GM12878 (cell line): ENCODE measurements around the gene ZNF423. TPM values are rescaled to one million over a fixed set of nuclear protein-coding genes. Genes with fewer than 3 reads are reported as not detected.

Source experiments
- ATAC-seq: fragments of 200-7000 bp; cut with Tn5 transposase; 3 replicates; pipeline ENCODE4 v1.9.1; 2020; ENCODE audit warnings: mild to moderate bottlenecking, moderate library complexity
- BruUV-seq: library from RNA; stranded (reverse); fragments of 400-500 nt; replicated peaks from 2 replicates; lab custom pipeline; 2021; lab: Mats Ljungman, UMichigan
- CTCF ChIA-PET: fragments of 300-600 bp; sonication (Branson Sonifier 250); formaldehyde crosslinking; extraction: SDS; loops from one replicate; lab custom pipeline; 2021; ENCODE audit warnings: inconsistent platforms; lab: Yijun Ruan, JAX
- POLR2A ChIA-PET: fragments of 350-600 bp; formaldehyde crosslinking; extraction: SDS; loops from one replicate; lab custom pipeline; 2021; ENCODE audit warnings: inconsistent platforms; lab: Charles Lee
- RAD21 ChIA-PET: fragments of 300-600 bp; sonication (Branson Sonifier 250); formaldehyde crosslinking; loops from one replicate; lab custom pipeline; 2023; ENCODE audit warnings: antibody characterized with exemption; ENCODE audit not compliant: unreplicated experiment; lab: Charles Lee
- SMC1A ChIA-PET: fragments of 300-600 bp; sonication (Branson Sonifier 250); formaldehyde crosslinking; loops from one replicate; lab custom pipeline; 2023; ENCODE audit not compliant: unreplicated experiment, uncharacterized antibody; lab: Charles Lee
- DNase-seq: peaks from one replicate; pipeline ENCODE4 v3.0.0-alpha.2; 2011; ENCODE audit warnings: low read depth, low spot score
- FAIRE-seq: peaks from 3 replicates; lab custom pipeline; 2011; peaks lifted over from hg19 to GRCh38; lab: Jason Lieb, UNC
- H2AFZ ChIP-seq: 2 replicates; pipeline ENCODE4 v1.6.0; 2011; ENCODE audit warnings: low read depth, low read length, control low read depth; ENCODE audit not compliant: control insufficient read depth
- H3K27ac ChIP-seq: 2 replicates; pipeline ENCODE4 v1.5.1; 2011; ENCODE audit warnings: control low read depth; ENCODE audit not compliant: control insufficient read depth, insufficient read depth
- H3K27me3 ChIP-seq, 2 experiments: replicated peaks in 1 of 2; 2 replicates each; pipeline versions ENCODE4 v1.6.0 to v1.6.1; 2011; ENCODE audit warnings: low read length in 1 of 2; ENCODE audit not compliant: control insufficient read depth in 2 of 2, insufficient read depth in 2 of 2
- H3K36me3 ChIP-seq, 2 experiments: 2 replicates each; pipeline ENCODE4 v1.5.1; 2011; ENCODE audit warnings: low read length in 1 of 2; ENCODE audit not compliant: control insufficient read depth in 2 of 2, insufficient read depth in 2 of 2
- H3K4me1 ChIP-seq: 2 replicates; pipeline ENCODE4 v1.6.1; 2011; ENCODE audit warnings: mild to moderate bottlenecking, low read length, moderate library complexity, mixed read lengths; ENCODE audit not compliant: control insufficient read depth, insufficient read depth
- H3K4me2 ChIP-seq: 2 replicates; pipeline ENCODE4 v1.6.0; 2011; ENCODE audit warnings: control low read depth; ENCODE audit not compliant: control insufficient read depth, insufficient read depth
- H3K4me3 ChIP-seq: fragments of 200-600 bp; sonication (generic); 2 replicates; pipeline ENCODE4 v1.5.1; 2016
- H3K79me2 ChIP-seq: 2 replicates; pipeline ENCODE4 v1.6.0; 2011; ENCODE audit warnings: low read length; ENCODE audit not compliant: control insufficient read depth, insufficient read depth
- H3K9ac ChIP-seq: 2 replicates; pipeline ENCODE4 v1.8.0; 2011; ENCODE audit warnings: low read length, control low read depth, mixed read lengths; ENCODE audit not compliant: control insufficient read depth, insufficient read depth
- H3K9me3 ChIP-seq: replicated peaks from 3 replicates; pipeline ENCODE4 v1.5.1; 2011; ENCODE audit warnings: mild to moderate bottlenecking, low read length; ENCODE audit not compliant: control insufficient read depth, insufficient read depth
- H4K20me1 ChIP-seq: 2 replicates; pipeline ENCODE4 v1.6.0; 2011; ENCODE audit not compliant: control insufficient read depth, insufficient read depth
- ATF7 ChIP-seq: fragments of 450-650 bp; IDR thresholded peaks from 2 replicates; pipeline ENCODE4 v1.6.1; 2016; ENCODE audit warnings: low read depth, mild to moderate bottlenecking
- CREB1 ChIP-seq: IDR thresholded peaks from 2 replicates; pipeline ENCODE4 v1.6.1; 2012; ENCODE audit warnings: low read depth, mild to moderate bottlenecking, inconsistent platforms
- NFYB ChIP-seq: IDR thresholded peaks from 2 replicates; pipeline ENCODE4 v1.6.1; 2011; ENCODE audit warnings: low read depth, mild to moderate bottlenecking, low read length, improper control_type of control experiment, moderate library complexity; ENCODE audit not compliant: insufficient read depth
- WRNIP1 ChIP-seq: IDR thresholded peaks from 2 replicates; pipeline ENCODE4 v1.6.1; 2011; ENCODE audit warnings: low read depth, low read length, improper control_type of control experiment, borderline replicate concordance
- ZNF207 ChIP-seq: fragments of 450-650 bp; IDR thresholded peaks from 2 replicates; pipeline ENCODE4 v1.6.1; 2014; ENCODE audit warnings: antibody characterized with exemption, mild to moderate bottlenecking, borderline replicate concordance
- ZNF384 ChIP-seq: IDR thresholded peaks from 2 replicates; pipeline ENCODE4 v1.6.1; 2012; ENCODE audit warnings: low read depth, mild to moderate bottlenecking, low read length, improper control_type of control experiment, borderline replicate concordance
- WGBS: methylation state at CpG from one replicate; pipeline ENCODE4 v1.1.6; 2016; ENCODE audit warnings: low lambda C conversion rate; ENCODE audit not compliant: insufficient replicate concordance, insufficient coverage; ENCODE audit errors: missing lambda C conversion rate; 5-methylcytosine and 5-hydroxymethylcytosine counted together
- in situ Hi-C: fragments of 300-500 bp; cut with MboI; formaldehyde crosslinking; loops from 9 replicates; pipeline ENCODE4 v1.14.3; 2018; ENCODE audit warnings: mixed read lengths
- intact Hi-C: fragments of 100-400 bp; cut with micrococcal nuclease; formaldehyde crosslinking; loops from one replicate; pipeline ENCODE4 v1.14.2; 2022; ENCODE audit not compliant: unreplicated experiment
- polyA plus RNA-seq, 11 experiments: library from polyadenylated mRNA; depleted of rRNA in 4 of 11; unstranded in 6 of 11; stranded (reverse) in 5 of 11; fragments of >200 nt; fragmentation: Nextera tagmentation in 4 of 11; fragmentation: Illumina TruSeq in 1 of 11; extraction: Ambion mirVana in 4 of 11; extraction: Trizol in 1 of 11; gene quantifications; 1 replicate in 1 of 11; 2 replicates in 10 of 11; pipeline versions ENCODE4 v1.2.1 to v1.2.3, GENCODE V29; 2011 to 2016; ENCODE audit warnings: inconsistent platforms in 2 of 11, missing spikeins in 2 of 11, low read depth in 1 of 11
- total RNA-seq, 4 experiments: library from RNA; depleted of rRNA in 3 of 4; stranded (reverse); fragments of >200 nt in 3 of 4; fragmentation: Illumina TruSeq in 1 of 4; extraction: Trizol in 1 of 4; gene quantifications; 2 replicates each; pipeline versions ENCODE4 v1.2.1 to v1.2.3, GENCODE V29; 2013 to 2021
- TF ChIP-seq, protein P1 (sequence below): IDR thresholded peaks from 2 replicates; pipeline ENCODE4 v1.6.1; 2012; ENCODE audit warnings: mild to moderate bottlenecking, low read depth, low read length
- TF ChIP-seq, protein P2 (sequence below): fragments of 450-650 bp; IDR thresholded peaks from 2 replicates; pipeline ENCODE4 v1.6.1; 2017; ENCODE audit warnings: low read depth, mild to moderate bottlenecking, moderate library complexity
- TF ChIP-seq, protein P3 (sequence below): fragments of 450-650 bp; formaldehyde crosslinking; IDR thresholded peaks from 2 replicates; pipeline ENCODE4 v1.4.0; 2022; ENCODE audit warnings: mild to moderate bottlenecking, moderate library complexity

ZNF423 gene
- total and polyA plus RNA-seq, 10 of the 15 experiments (the other 5 are each of a cell fraction or from before 2014, with no cell fraction given), result 0.03 to 0.64 (median 0.10) TPM

DNA sequence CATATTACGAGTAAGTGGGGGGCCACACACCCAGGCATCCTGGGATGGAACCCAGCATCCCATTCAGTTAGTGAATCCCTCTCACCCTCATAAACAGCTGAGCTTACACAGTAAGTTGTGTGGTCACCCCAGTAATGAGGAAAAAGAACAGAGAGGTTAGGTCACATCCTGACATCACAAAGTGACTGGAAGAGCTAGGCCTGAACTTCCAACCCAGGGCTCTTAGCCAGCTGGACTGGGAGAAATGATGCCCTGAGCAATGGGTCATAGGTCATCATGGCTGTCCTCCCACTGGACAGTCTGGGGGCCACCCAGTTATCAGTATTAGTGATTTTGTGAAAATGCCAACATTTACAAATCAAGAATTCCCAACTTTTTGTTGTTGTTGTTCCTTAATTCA is 205.3 kb downstream of the ZNF423 start:
- intact Hi-C loops, result no loop called here
- POLR2A ChIA-PET, result no interaction called here
- DNase-seq, result no peak
- TF ChIP-seq, protein P1, sequence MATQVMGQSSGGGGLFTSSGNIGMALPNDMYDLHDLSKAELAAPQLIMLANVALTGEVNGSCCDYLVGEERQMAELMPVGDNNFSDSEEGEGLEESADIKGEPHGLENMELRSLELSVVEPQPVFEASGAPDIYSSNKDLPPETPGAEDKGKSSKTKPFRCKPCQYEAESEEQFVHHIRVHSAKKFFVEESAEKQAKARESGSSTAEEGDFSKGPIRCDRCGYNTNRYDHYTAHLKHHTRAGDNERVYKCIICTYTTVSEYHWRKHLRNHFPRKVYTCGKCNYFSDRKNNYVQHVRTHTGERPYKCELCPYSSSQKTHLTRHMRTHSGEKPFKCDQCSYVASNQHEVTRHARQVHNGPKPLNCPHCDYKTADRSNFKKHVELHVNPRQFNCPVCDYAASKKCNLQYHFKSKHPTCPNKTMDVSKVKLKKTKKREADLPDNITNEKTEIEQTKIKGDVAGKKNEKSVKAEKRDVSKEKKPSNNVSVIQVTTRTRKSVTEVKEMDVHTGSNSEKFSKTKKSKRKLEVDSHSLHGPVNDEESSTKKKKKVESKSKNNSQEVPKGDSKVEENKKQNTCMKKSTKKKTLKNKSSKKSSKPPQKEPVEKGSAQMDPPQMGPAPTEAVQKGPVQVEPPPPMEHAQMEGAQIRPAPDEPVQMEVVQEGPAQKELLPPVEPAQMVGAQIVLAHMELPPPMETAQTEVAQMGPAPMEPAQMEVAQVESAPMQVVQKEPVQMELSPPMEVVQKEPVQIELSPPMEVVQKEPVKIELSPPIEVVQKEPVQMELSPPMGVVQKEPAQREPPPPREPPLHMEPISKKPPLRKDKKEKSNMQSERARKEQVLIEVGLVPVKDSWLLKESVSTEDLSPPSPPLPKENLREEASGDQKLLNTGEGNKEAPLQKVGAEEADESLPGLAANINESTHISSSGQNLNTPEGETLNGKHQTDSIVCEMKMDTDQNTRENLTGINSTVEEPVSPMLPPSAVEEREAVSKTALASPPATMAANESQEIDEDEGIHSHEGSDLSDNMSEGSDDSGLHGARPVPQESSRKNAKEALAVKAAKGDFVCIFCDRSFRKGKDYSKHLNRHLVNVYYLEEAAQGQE, result no peak
- no peak for TF ChIP-seq ZNF384
- TF ChIP-seq, protein P2, sequence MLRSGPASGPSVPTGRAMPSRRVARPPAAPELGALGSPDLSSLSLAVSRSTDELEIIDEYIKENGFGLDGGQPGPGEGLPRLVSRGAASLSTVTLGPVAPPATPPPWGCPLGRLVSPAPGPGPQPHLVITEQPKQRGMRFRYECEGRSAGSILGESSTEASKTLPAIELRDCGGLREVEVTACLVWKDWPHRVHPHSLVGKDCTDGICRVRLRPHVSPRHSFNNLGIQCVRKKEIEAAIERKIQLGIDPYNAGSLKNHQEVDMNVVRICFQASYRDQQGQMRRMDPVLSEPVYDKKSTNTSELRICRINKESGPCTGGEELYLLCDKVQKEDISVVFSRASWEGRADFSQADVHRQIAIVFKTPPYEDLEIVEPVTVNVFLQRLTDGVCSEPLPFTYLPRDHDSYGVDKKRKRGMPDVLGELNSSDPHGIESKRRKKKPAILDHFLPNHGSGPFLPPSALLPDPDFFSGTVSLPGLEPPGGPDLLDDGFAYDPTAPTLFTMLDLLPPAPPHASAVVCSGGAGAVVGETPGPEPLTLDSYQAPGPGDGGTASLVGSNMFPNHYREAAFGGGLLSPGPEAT, result no peak
- TF ChIP-seq CREB1, result no peak
- TF ChIP-seq, protein P3, sequence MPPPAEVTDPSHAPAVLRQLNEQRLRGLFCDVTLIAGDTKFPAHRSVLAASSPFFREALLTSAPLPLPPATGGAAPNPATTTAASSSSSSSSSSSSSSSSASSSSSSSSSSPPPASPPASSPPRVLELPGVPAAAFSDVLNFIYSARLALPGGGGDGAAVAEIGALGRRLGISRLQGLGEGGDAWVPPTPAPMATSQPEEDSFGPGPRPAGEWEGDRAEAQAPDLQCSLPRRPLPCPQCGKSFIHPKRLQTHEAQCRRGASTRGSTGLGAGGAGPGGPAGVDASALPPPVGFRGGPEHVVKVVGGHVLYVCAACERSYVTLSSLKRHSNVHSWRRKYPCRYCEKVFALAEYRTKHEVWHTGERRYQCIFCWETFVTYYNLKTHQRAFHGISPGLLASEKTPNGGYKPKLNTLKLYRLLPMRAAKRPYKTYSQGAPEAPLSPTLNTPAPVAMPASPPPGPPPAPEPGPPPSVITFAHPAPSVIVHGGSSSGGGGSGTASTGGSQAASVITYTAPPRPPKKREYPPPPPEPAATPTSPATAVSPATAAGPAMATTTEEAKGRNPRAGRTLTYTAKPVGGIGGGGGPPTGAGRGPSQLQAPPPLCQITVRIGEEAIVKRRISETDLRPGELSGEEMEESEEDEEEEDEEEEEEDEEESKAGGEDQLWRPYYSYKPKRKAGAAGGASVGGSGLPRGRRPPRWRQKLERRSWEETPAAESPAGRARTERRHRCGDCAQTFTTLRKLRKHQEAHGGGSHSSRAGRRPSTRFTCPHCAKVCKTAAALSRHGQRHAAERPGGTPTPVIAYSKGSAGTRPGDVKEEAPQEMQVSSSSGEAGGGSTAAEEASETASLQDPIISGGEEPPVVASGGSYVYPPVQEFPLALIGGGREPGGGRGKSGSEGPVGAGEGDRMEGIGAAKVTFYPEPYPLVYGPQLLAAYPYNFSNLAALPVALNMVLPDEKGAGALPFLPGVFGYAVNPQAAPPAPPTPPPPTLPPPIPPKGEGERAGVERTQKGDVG (CRISPR knock-in tag), result no peak
- TF ChIP-seq ATF7, result no peak
- TF ChIP-seq ZNF207, result no peak
- no peak for TF ChIP-seq WRNIP1
- TF ChIP-seq NFYB, result no peak
- TF ChIP-seq, all 136 proteins: peak for 0
- no peaks in the 10 kb centered on the region for H4K20me1 ChIP-seq
- no peaks in the 10 kb centered on the region for H3K79me2 ChIP-seq
- WGBS, result 0% methylated on average over 1 of the region's 1 CpG
- H3K4me3 ChIP-seq, result no peak overlapping the region
- no TSS peak for BruUV-seq
- H3K9me3 ChIP-seq, result peaks cover 10% of the 10 kb centered on the region; the same call in 2 of the 3 replicates
- ChIA-PET SMC1A (no interaction called here), RAD21 (no interaction called here), CTCF (no interaction called here)
- in situ Hi-C loops, result no loop called here
- no peaks in the 10 kb centered on the region for H3K27me3 ChIP-seq
- no peaks in the 10 kb centered on the region for H3K36me3 ChIP-seq
- no peak overlapping the region for H3K4me2 ChIP-seq
- FAIRE-seq (no peak), ATAC-seq (no peak)
- no peak overlapping the region for H3K27ac ChIP-seq
- no peaks in the 10 kb centered on the region for H3K4me1 ChIP-seq
- H3K9ac ChIP-seq, result no peak overlapping the region
- no peak overlapping the region for H2AFZ ChIP-seq
